Hepatocyte (in vitro differentiated cells): ENCODE data around the gene NRIP3. TPM values are rescaled to one million over a fixed set of nuclear protein-coding genes. Genes with fewer than 3 reads are reported as not detected.

ENCODE experiments used
- DNase-seq: peaks from one replicate; pipeline ENCODE4 v3.0.0-alpha.2; 2016; ENCODE audit warnings: low spot score
- H2AFZ ChIP-seq: fragments of 200-600 bp; sonication (generic); 2 replicates; pipeline ENCODE4 v1.6.0; 2016; ENCODE audit warnings: antibody characterized with exemption, mild to moderate bottlenecking
- H3K27ac ChIP-seq: fragments of 200-600 bp; sonication (generic); 2 replicates; pipeline ENCODE4 v1.5.1; 2016; ENCODE audit warnings: mild to moderate bottlenecking
- H3K27me3 ChIP-seq: fragments of 200-600 bp; sonication (generic); 2 replicates; pipeline ENCODE4 v1.6.1; 2016
- H3K36me3 ChIP-seq: fragments of 200-600 bp; sonication (generic); replicated peaks from 2 replicates; pipeline ENCODE4 v1.5.1; 2016; ENCODE audit warnings: low read depth; ENCODE audit not compliant: insufficient read depth
- H3K4me1 ChIP-seq: fragments of 200-600 bp; sonication (generic); 2 replicates; pipeline ENCODE4 v1.5.1; 2016; ENCODE audit warnings: mild to moderate bottlenecking, moderate library complexity; ENCODE audit not compliant: insufficient read depth
- H3K4me2 ChIP-seq: fragments of 200-600 bp; sonication (generic); 2 replicates; pipeline ENCODE4 v1.6.0; 2016
- H3K4me3 ChIP-seq: fragments of 200-600 bp; sonication (generic); 2 replicates; pipeline ENCODE4 v1.5.1; 2016; ENCODE audit warnings: mild to moderate bottlenecking
- H3K79me2 ChIP-seq: fragments of 200-600 bp; sonication (generic); 2 replicates; pipeline ENCODE4 v1.6.0; 2017; ENCODE audit warnings: mild to moderate bottlenecking
- H3K9me2 ChIP-seq: fragments of 200-600 bp; sonication (generic); replicated peaks from 2 replicates; pipeline ENCODE4 v1.6.0; 2017; ENCODE audit warnings: mild to moderate bottlenecking; ENCODE audit not compliant: insufficient read depth
- H3K9me3 ChIP-seq: fragments of 200-600 bp; sonication (generic); 2 replicates; pipeline ENCODE4 v1.5.1; 2016; ENCODE audit warnings: low read depth, mild to moderate bottlenecking
- H4K20me1 ChIP-seq: fragments of 200-600 bp; sonication (generic); 2 replicates; pipeline ENCODE4 v1.6.0; 2016; ENCODE audit warnings: mild to moderate bottlenecking; ENCODE audit not compliant: insufficient read depth, poor library complexity, severe bottlenecking
- CTCF ChIP-seq: fragments of 200-600 bp; sonication (generic); IDR thresholded peaks from 2 replicates; pipeline ENCODE4 v1.5.1; 2016; ENCODE audit warnings: antibody characterized with exemption, mild to moderate bottlenecking; ENCODE audit not compliant: poor library complexity
- EZH2 ChIP-seq: fragments of 200-600 bp; sonication (generic); IDR thresholded peaks from 2 replicates; pipeline ENCODE4 v1.6.1; 2016; ENCODE audit warnings: antibody characterized with exemption, mild to moderate bottlenecking, borderline replicate concordance
- EZH2phosphoT487 ChIP-seq: fragments of 200-600 bp; sonication (generic); IDR thresholded peaks from one replicate; pipeline ENCODE4 v1.6.1; 2018; ENCODE audit warnings: antibody characterized with exemption, mild to moderate bottlenecking, low read depth, moderate library complexity; ENCODE audit not compliant: unreplicated experiment, severe bottlenecking
- WGBS: methylation state at CpG from one replicate; pipeline ENCODE4 v1.1.6; 2016; ENCODE audit warnings: low lambda C conversion rate; ENCODE audit errors: missing lambda C conversion rate; 5-methylcytosine and 5-hydroxymethylcytosine counted together
- polyA plus RNA-seq: library from polyadenylated mRNA; unstranded; fragments of >200 nt; fragmentation: Nextera tagmentation; extraction: Ambion mirVana; gene quantifications from 2 replicates; pipeline ENCODE4 v1.2.1, GENCODE V29; 2016
- total RNA-seq: library from RNA; depleted of rRNA; stranded (reverse); fragments of >200 nt; gene quantifications from 2 replicates; pipeline ENCODE4 v1.2.3, GENCODE V29; 2014

NRIP3 gene
- total and polyA plus RNA-seq, 2 experiments from 2014 or later: 2.4 to 2.9 TPM

GRCh38 chr11:9030601-9031000, 26.8 kb upstream of the NRIP3 start:
- H3K4me3 ChIP-seq: no peak overlapping the region
- no peaks in the 10 kb centered on the region for H3K79me2 ChIP-seq
- H2AFZ ChIP-seq: no peak overlapping the region
- H3K4me2 ChIP-seq: no peak overlapping the region
- H3K27ac ChIP-seq: no peak overlapping the region
- no peaks in the 10 kb centered on the region for H3K4me1 ChIP-seq
- no peaks in the 10 kb centered on the region for H3K9me2 ChIP-seq
- no peaks in the 10 kb centered on the region for H3K27me3 ChIP-seq
- DNase-seq: no peak
- TF ChIP-seq EZH2 (no peak), EZH2phosphoT487 (no peak), CTCF (no peak)
- H4K20me1 ChIP-seq: no peaks in the 10 kb centered on the region
- WGBS: 93% methylated on average over 5 of the region's 5 CpGs
- no peaks in the 10 kb centered on the region for H3K36me3 ChIP-seq
- H3K9me3 ChIP-seq: no peaks in the 10 kb centered on the region

GRCh38 chr11:9029422-9029821, 25.6 kb upstream of the NRIP3 start:
- Histone ChIP-seq H3K4me3 (no peak overlapping the region), H3K4me2 (no peak overlapping the region), H3K27ac (no peak overlapping the region), H3K79me2 (no peaks in the 10 kb centered on the region), H3K4me1 (no peaks in the 10 kb centered on the region), H2AFZ (no peak overlapping the region), H4K20me1 (no peaks in the 10 kb centered on the region), H3K36me3 (no peaks in the 10 kb centered on the region), H3K27me3 (no peaks in the 10 kb centered on the region), H3K9me3 (no peaks in the 10 kb centered on the region), H3K9me2 (no peaks in the 10 kb centered on the region)
- DNase-seq: no peak
- WGBS: 84% methylated on average over 7 of the region's 7 CpGs
- TF ChIP-seq EZH2 (no peak), EZH2phosphoT487 (no peak), CTCF (no peak)

DNA sequence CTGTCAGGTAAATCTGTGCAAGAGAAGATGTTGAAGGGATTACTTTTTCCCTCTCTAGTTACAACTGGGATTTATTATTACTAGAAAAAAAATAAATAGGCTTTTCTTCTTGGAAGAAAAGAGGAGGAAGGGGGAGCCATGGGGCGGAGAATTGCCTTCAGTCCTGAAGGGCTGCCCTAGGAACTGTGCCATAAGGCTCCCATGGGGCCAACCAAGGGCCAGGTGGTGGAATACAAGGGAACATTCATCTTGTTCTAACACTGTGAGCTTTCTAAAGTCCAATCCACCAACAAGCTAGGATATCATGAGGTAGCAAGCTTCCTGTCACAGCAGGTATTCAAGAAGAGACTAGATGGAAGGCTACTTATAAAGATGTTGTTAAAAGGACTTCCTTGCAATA, 24.8 kb upstream of the NRIP3 start:
- Histone ChIP-seq H3K79me2 (no peaks in the 10 kb centered on the region), H3K27ac (no peak overlapping the region)
- 75% methylated on average over 1 of the region's 1 CpG for WGBS

More for the DNA sequence above, 24.8 kb upstream of the NRIP3 start:
- DNase-seq: no peak
- no peak for TF ChIP-seq CTCF
- TF ChIP-seq EZH2phosphoT487: no peak
- TF ChIP-seq EZH2: no peak
- Histone ChIP-seq H3K4me3 (no peak overlapping the region), H3K4me2 (no peak overlapping the region), H3K4me1 (no peaks in the 10 kb centered on the region), H3K9me2 (no peaks in the 10 kb centered on the region), H2AFZ (no peak overlapping the region), H3K36me3 (no peaks in the 10 kb centered on the region), H3K9me3 (no peaks in the 10 kb centered on the region), H4K20me1 (no peaks in the 10 kb centered on the region), H3K27me3 (no peaks in the 10 kb centered on the region)
